ENCODE measurements around the gene TMEM158. TPM values are rescaled to one million over a fixed set of nuclear protein-coding genes. Genes with fewer than 3 reads are reported as not detected.

TMEM158 gene
- polyA plus RNA-seq, 1 experiment, result 24.7 TPM

- CTCF ChIA-PET, result interaction anchor here (1.8 to 4.3 kb wide), 2 partner anchors 156 to 170 kb away, joined by 7 to 141 read pairs; no protein-coding TSS in a partner anchor
- DNase-seq (ENCODE audit: low read depth, low spot score), result no peak
- no peaks in the 10 kb centered on the region for H3K27me3 ChIP-seq (ENCODE audit: control insufficient read depth, insufficient read depth, low read length)
- POLR2A ChIA-PET, result interaction anchor here (0.6 kb wide), 1 partner anchor 74 kb away, joined by 4 read pairs; no protein-coding TSS in a partner anchor
- no peak for TF ChIP-seq CTCF (IDR thresholded peaks at IDR 0.05; ENCODE audit: low read depth, low read length)
- H3K4me3 ChIP-seq (ENCODE audit: low read depth, low read length), result no peak overlapping the region
- H3K27ac ChIP-seq (ENCODE audit: low read depth, low read length), result peak overlapping the region; percentile 39
- H3K9me3 ChIP-seq (ENCODE audit: control insufficient read depth, insufficient read depth, low read length), result no peaks in the 10 kb centered on the region; the same call in 1 of the 2 replicates
Observed at GRCh38 chr3:45212095-45212468, 14.0 kb downstream of the TMEM158 start.

DNA sequence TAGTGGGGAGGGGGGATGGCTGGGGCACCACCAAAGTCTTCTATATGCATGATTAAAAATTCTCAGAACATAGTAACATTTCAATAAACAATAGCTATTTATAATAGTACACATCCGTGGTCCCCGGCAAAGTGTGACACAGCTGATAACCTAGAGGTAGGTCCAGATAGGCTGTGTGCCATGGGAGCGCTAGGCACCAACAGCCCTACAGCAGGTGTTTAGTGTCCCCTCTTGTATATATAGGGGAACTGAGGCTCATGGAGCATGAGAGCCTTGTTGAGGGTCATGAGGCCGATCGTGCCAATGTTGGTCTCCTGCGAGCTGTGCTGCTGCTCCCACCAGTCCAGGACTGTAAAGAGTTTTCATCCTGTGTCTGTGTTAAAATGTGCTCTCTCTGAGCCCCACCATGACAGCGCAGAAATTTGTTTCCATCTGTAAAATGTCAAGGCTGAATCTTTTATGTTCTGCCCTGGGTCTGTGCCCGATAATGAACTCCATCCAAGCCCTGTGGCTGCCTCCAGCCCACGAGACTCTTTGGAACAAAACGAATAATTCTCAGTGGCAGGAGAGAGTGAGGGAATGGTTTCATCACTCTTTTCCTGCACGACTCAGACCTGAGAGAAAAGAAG lies 14.5 kb downstream of the TMEM158 start:
- no peaks in the 10 kb centered on the region; the same call in 1 of the 2 replicates for H3K9me3 ChIP-seq (ENCODE audit: control insufficient read depth, insufficient read depth, low read length)
- H3K4me3 ChIP-seq (ENCODE audit: low read depth, low read length), result no peak overlapping the region
- ChIA-PET POLR2A (interaction anchor here (0.6 kb wide), 1 partner anchor 74 kb away, joined by 4 read pairs; no protein-coding TSS in a partner anchor), CTCF (interaction anchor here (0.6 to 4.3 kb wide), 12 partner anchors 8 to 296 kb away, joined by 3 to 141 read pairs (median 6); no protein-coding TSS in a partner anchor)
- H3K27me3 ChIP-seq (ENCODE audit: control insufficient read depth, insufficient read depth, low read length), result no peaks in the 10 kb centered on the region
- peak overlapping the region; percentile 39 for H3K27ac ChIP-seq (ENCODE audit: low read depth, low read length)
- DNase-seq (ENCODE audit: low read depth, low spot score), result no peak
- no peak for TF ChIP-seq CTCF (IDR thresholded peaks at IDR 0.05; ENCODE audit: low read depth, low read length)

DNA sequence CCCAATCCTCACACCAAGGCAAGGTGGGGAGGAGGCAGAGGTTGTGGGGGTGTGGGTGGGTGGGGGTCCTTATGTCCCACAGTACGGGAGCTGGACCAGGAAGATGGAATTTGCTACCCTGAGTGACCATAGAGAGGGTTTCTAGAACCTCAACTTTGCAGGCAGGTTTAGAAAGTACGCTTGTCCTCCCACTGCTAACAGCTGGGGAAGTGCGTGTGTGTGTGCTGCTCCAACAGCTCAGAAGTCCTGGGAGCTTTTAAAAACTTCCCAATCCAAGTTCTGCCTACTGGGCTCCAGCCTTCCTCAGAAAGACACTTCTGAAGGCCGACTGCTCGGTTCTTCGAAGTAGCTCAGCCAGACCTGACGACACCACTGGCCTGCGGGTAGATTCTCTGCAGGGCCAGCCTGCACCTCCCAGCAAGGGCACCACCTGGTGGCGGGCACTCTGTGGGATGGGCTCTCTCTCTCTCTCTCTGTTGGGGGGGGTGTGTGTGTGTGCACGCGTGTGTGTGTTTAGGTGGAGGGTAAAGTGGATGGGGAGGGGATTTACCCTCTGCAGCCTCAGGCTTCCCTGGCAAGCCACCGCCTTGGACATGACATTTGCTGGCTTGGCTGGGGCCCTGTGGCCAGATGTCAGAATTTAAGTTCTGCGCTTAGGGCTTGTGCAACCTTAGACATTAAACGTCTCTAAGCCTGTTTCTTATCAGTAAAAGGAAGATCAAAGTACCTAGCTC lies 15.6 kb downstream of the TMEM158 start:
- TF ChIP-seq CTCF (IDR thresholded peaks at IDR 0.05; ENCODE audit: low read depth, low read length), result peak; percentile 84
- H3K27me3 ChIP-seq (ENCODE audit: control insufficient read depth, insufficient read depth, low read length), result no peaks in the 10 kb centered on the region
- no peaks in the 10 kb centered on the region; the same call in 1 of the 2 replicates for H3K9me3 ChIP-seq (ENCODE audit: control insufficient read depth, insufficient read depth, low read length)
- no peak overlapping the region for H3K4me3 ChIP-seq (ENCODE audit: low read depth, low read length)
- ChIA-PET CTCF (interaction anchor here (0.6 to 4.3 kb wide), 29 partner anchors 9 to 494 kb away, joined by 3 to 141 read pairs (median 3); no protein-coding TSS in a partner anchor), POLR2A (interaction anchor here (1.1 kb wide), 2 partner anchors 70 to 170 kb away, joined by 4 to 7 read pairs; no protein-coding TSS in a partner anchor)
- DNase-seq (ENCODE audit: low read depth, low spot score), result peak; percentile 63
- H3K27ac ChIP-seq (ENCODE audit: low read depth, low read length), result no peak overlapping the region

GRCh38 chr3:45209526-45209925 lies 16.6 kb downstream of the TMEM158 start:
- Histone ChIP-seq H3K9me3 (ENCODE audit: control insufficient read depth, insufficient read depth, low read length) (no peaks in the 10 kb centered on the region; the same call in 1 of the 2 replicates), H3K4me3 (ENCODE audit: low read depth, low read length) (no peak overlapping the region), H3K27me3 (ENCODE audit: control insufficient read depth, insufficient read depth, low read length) (no peaks in the 10 kb centered on the region), H3K27ac (ENCODE audit: low read depth, low read length) (no peak overlapping the region)
- no peak for TF ChIP-seq CTCF (IDR thresholded peaks at IDR 0.05; ENCODE audit: low read depth, low read length)
- ChIA-PET CTCF (interaction anchor here (0.6 to 4.3 kb wide), 15 partner anchors 9 to 495 kb away, joined by 3 to 141 read pairs (median 4); no protein-coding TSS in a partner anchor), POLR2A (interaction anchor here (0.6 to 0.7 kb wide), 2 partner anchors 180 to 289 kb away, joined by 3 read pairs; no protein-coding TSS in a partner anchor)
- no peak for DNase-seq (ENCODE audit: low read depth, low spot score)

All from AG04450 (cell line).